GM21360 (cell line): Measurements from ENCODE around the gene RUNX1.

Source experiments
- ATAC-seq: cut with Tn5 transposase; IDR thresholded peaks from one replicate; pipeline ENCODE4 v1.9.1; 2021; ENCODE audit warnings: mild to moderate bottlenecking, moderate library complexity; ENCODE audit not compliant: unreplicated experiment

The RUNX1 gene

GRCh38 chr21:34861258-34861657, 187.8 kb downstream of the RUNX1 start:
- no peak for ATAC-seq

- ATAC-seq: no peak
These were observed 189.0 kb downstream of the RUNX1 start for GRCh38 chr21:34859976-34860653.

GRCh38 chr21:34858559-34858958, 190.5 kb downstream of the RUNX1 start:
- ATAC-seq: no peak

- ATAC-seq: no peak
These were observed 191.2 kb downstream of the RUNX1 start for GRCh38 chr21:34857874-34858273.

- ATAC-seq: no peak
These were observed 191.9 kb downstream of the RUNX1 start for GRCh38 chr21:34857122-34857713.

GRCh38 chr21:34852448-34852847, 196.7 kb downstream of the RUNX1 start:
- no peak for ATAC-seq

- no peak for ATAC-seq
These were observed 198.9 kb downstream of the RUNX1 start for GRCh38 chr21:34850166-34850690.

- no peak for ATAC-seq
These were observed 202.4 kb downstream of the RUNX1 start for GRCh38 chr21:34846601-34847112.

GRCh38 chr21:34845521-34846451, 203.3 kb downstream of the RUNX1 start:
- ATAC-seq: peak; percentile 90

GRCh38 chr21:34844924-34845238, 204.2 kb downstream of the RUNX1 start:
- ATAC-seq: no peak

- no peak for ATAC-seq
These were observed 204.8 kb downstream of the RUNX1 start for GRCh38 chr21:34844013-34844923.

- ATAC-seq: no peak
These were observed 205.5 kb downstream of the RUNX1 start for GRCh38 chr21:34843562-34843961.

- no peak for ATAC-seq
These were observed 207.9 kb downstream of the RUNX1 start for GRCh38 chr21:34841154-34841553.

- no peak for ATAC-seq
These were observed 208.4 kb downstream of the RUNX1 start for GRCh38 chr21:34840693-34841092.

GRCh38 chr21:34838956-34839820, 209.9 kb downstream of the RUNX1 start:
- no peak for ATAC-seq

- ATAC-seq: no peak
These were observed 212.1 kb downstream of the RUNX1 start for GRCh38 chr21:34836933-34837505.

GRCh38 chr21:34836103-34836932, 212.8 kb downstream of the RUNX1 start:
- ATAC-seq: no peak

GRCh38 chr21:34835526-34835925, 213.6 kb downstream of the RUNX1 start:
- ATAC-seq: no peak
